GM23338 (cell line): ENCODE measurements around the gene PVALB.

Experiments
- EZH2 ChIP-seq: fragments of 200-600 bp; sonication (generic); IDR thresholded peaks from one replicate; pipeline ENCODE4 v1.8.0; 2017; ENCODE audit warnings: antibody characterized with exemption, mild to moderate bottlenecking, low read depth; ENCODE audit not compliant: unreplicated experiment
- JUNB ChIP-seq: IDR thresholded peaks from one replicate; pipeline ENCODE4 v1.6.1; 2016; ENCODE audit warnings: antibody characterized with exemption; ENCODE audit not compliant: unreplicated experiment
- POLR2AphosphoS5 ChIP-seq: IDR thresholded peaks from 2 replicates; pipeline ENCODE4 v1.6.1; 2016; ENCODE audit warnings: antibody characterized with exemption, low read depth
- TF ChIP-seq, protein P1 (sequence below), 2 experiments: fragments of 200-600 bp in 1 of 2; sonication (generic) in 1 of 2; conservative IDR thresholded peaks; 2 replicates each; pipeline versions ENCODE4 v1.5.1 to v1.6.1; 2016 to 2017; ENCODE audit warnings: antibody characterized with exemption in 2 of 2, low read depth in 2 of 2, mild to moderate bottlenecking in 2 of 2, moderate library complexity in 1 of 2

DNA sequence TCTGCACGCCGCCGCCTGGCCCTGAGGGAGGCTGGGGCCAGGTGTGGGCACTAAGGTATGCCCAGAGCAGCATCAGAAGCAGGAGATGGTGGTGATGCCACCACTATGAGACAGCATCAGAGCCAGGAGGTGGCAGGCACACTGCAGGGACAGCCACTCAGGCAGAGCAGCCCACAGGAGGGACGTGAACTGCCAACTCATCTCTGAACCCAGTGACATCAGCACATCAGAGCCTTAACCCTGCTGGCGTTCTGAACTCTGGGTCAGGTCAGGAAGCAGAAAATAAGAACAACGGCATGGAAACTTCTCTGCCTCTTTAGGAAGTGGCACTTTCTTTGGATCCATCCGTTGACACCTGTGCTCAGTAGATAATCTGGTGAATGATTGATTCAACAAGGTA lies 26.2 kb downstream of the PVALB start:
- TF ChIP-seq, protein P1, sequence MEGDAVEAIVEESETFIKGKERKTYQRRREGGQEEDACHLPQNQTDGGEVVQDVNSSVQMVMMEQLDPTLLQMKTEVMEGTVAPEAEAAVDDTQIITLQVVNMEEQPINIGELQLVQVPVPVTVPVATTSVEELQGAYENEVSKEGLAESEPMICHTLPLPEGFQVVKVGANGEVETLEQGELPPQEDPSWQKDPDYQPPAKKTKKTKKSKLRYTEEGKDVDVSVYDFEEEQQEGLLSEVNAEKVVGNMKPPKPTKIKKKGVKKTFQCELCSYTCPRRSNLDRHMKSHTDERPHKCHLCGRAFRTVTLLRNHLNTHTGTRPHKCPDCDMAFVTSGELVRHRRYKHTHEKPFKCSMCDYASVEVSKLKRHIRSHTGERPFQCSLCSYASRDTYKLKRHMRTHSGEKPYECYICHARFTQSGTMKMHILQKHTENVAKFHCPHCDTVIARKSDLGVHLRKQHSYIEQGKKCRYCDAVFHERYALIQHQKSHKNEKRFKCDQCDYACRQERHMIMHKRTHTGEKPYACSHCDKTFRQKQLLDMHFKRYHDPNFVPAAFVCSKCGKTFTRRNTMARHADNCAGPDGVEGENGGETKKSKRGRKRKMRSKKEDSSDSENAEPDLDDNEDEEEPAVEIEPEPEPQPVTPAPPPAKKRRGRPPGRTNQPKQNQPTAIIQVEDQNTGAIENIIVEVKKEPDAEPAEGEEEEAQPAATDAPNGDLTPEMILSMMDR (conservative IDR thresholded peaks at IDR 0.05; ENCODE audit: low read depth in 2 of 2), result no peak
- no peak for TF ChIP-seq POLR2AphosphoS5
- TF ChIP-seq JUNB, result no peak
- TF ChIP-seq EZH2, result no peak
